Body of pancreas (tissue), 4 donors: ENCODE results near the gene SMIM9. TPM values are rescaled to one million over a fixed set of nuclear protein-coding genes. Genes with fewer than 3 reads are reported as not detected.

Experiments used
- ATAC-seq: fragments of 150-250 bp; one replicate; pipeline ENCODE4 v1.9.1; 2016
- DNase-seq, 4 donors: peaks; one replicate each; pipeline ENCODE4 v3.0.0-alpha.2; 2019
- H3K27ac ChIP-seq, 4 donors: fragments of 200-600 bp; sonication (generic); 1 replicate in 3 of 4; 2 replicates in 1 of 4; pipeline versions ENCODE4 v1.5.1 to v1.6.1; 2016 to 2019; ENCODE audit warnings: mild to moderate bottlenecking in 1 of 4, mixed read lengths in 1 of 4, moderate library complexity in 1 of 4
- H3K27me3 ChIP-seq, 2 donors: fragments of 200-600 bp; sonication (generic); one replicate each; pipeline ENCODE4 v1.6.0; 2016; ENCODE audit warnings: mild to moderate bottlenecking in 1 of 2
- H3K36me3 ChIP-seq, 2 donors: fragments of 200-600 bp; sonication (generic); replicated peaks in 1 of 2; 2 replicates each; pipeline ENCODE4 v1.5.1; 2016; ENCODE audit warnings: low read depth in 2 of 2; ENCODE audit not compliant: insufficient read depth in 1 of 2
- H3K4me1 ChIP-seq: fragments of 200-600 bp; sonication (generic); one replicate; pipeline ENCODE4 v1.6.0; 2016
- H3K4me3 ChIP-seq, 2 donors: fragments of 200-600 bp; sonication (generic); 1 replicate in 1 of 2; 2 replicates in 1 of 2; pipeline ENCODE4 v1.5.1; 2016 to 2019
- H3K9me3 ChIP-seq, 3 donors: fragments of 200-600 bp; sonication (generic); 1 replicate in 2 of 3; 2 replicates in 1 of 3; pipeline ENCODE4 v1.5.1; 2016
- CTCF ChIP-seq, 7 experiments: fragments of 450-650 bp in 4 of 7; fragments of 200-600 bp in 3 of 7; sonication (generic) in 3 of 7; IDR thresholded peaks; one replicate each; pipeline ENCODE4 v1.5.1; 2016 to 2019; ENCODE audit warnings: antibody characterized with exemption in 7 of 7
- POLR2A ChIP-seq, 3 donors: fragments of 450-650 bp; IDR thresholded peaks; one replicate each; pipeline ENCODE4 v1.6.1; 2016; ENCODE audit warnings: antibody characterized with exemption in 3 of 3, mild to moderate bottlenecking in 2 of 3
- WGBS, 2 donors: methylation state at CpG; one replicate each; pipeline ENCODE4 v1.1.5; 2017; 5-methylcytosine and 5-hydroxymethylcytosine counted together
- intact Hi-C: fragments of 100-400 bp; cut with DNase I; formaldehyde crosslinking; loops from one replicate; pipeline ENCODE4 v1.15.1; 2023
- total RNA-seq, 2 donors: library from RNA; depleted of rRNA; stranded (reverse); fragments of >200 nt; gene quantifications; one replicate each; pipeline ENCODE4 v1.1.0, GENCODE V29; 2016

Gene SMIM9
- total RNA-seq, 2 donors from 2014 or later: not detected

- WGBS, 2 donors: 52 to 63% methylated on average over 2 of the region's 2 CpGs
- Histone ChIP-seq H3K27ac (peak overlapping the region in 1 of 4 donors; percentile 77), H3K9me3 (no peaks in the 10 kb centered on the region), H3K4me1 (peaks cover 37% of the 10 kb centered on the region), H3K27me3 (no peaks in the 10 kb centered on the region), H3K36me3 (no peaks in the 10 kb centered on the region), H3K4me3 (no peak overlapping the region)
- ATAC-seq (no peak), DNase-seq (no peak)
- TF ChIP-seq CTCF (IDR thresholded peaks at IDR 0.05): no peak
- TF ChIP-seq POLR2A (IDR thresholded peaks at IDR 0.05): no peak
- intact Hi-C loops: no loop called here
These were observed 31.5 kb downstream of the SMIM9 start for GRCh38 chrX:154802947-154803346.

GRCh38 chrX:154800478-154801210 is 33.8 kb downstream of the SMIM9 start:
- ATAC-seq (no peak), DNase-seq (no peak)
- H3K9me3 ChIP-seq: no peaks in the 10 kb centered on the region
- intact Hi-C loops: no loop called here
- H3K27me3 ChIP-seq: no peaks in the 10 kb centered on the region
- no peak for TF ChIP-seq CTCF (IDR thresholded peaks at IDR 0.05)
- peak in 1 of 3 donors; percentile 22 for TF ChIP-seq POLR2A (IDR thresholded peaks at IDR 0.05)
- WGBS, 2 donors: 38 to 40% methylated on average over 8 of the region's 8 CpGs
- no peaks in the 10 kb centered on the region for H3K36me3 ChIP-seq
- peak overlapping the region in 3 of 4 donors; percentile 27 to 80 (median 58) for H3K27ac ChIP-seq
- no peak overlapping the region for H3K4me3 ChIP-seq
- peaks cover 45% of the 10 kb centered on the region for H3K4me1 ChIP-seq

- Histone ChIP-seq H3K9me3 (no peaks in the 10 kb centered on the region), H3K4me3 (no peak overlapping the region), H3K4me1 (peaks cover 47% of the 10 kb centered on the region), H3K27ac (peak overlapping the region in 3 of 4 donors; percentile 27 to 80 (median 58)), H3K27me3 (no peaks in the 10 kb centered on the region), H3K36me3 (no peaks in the 10 kb centered on the region)
- intact Hi-C loops: no loop called here
- 4 to 5% methylated on average over 4 to 8 of the region's 9 CpGs for WGBS, 2 donors
- DNase-seq (peak; percentile 71 to 80 (median 78)), ATAC-seq (peak; percentile 70)
- TF ChIP-seq POLR2A (IDR thresholded peaks at IDR 0.05) (no peak), CTCF (IDR thresholded peaks at IDR 0.05) (no peak)
These were observed 34.7 kb downstream of the SMIM9 start for GRCh38 chrX:154799556-154800348.

- peak overlapping the region in 2 of 4 donors; percentile 36 to 55 for H3K27ac ChIP-seq
- no peaks in the 10 kb centered on the region for H3K9me3 ChIP-seq
- no peak overlapping the region for H3K4me3 ChIP-seq
- 66 to 78% methylated on average over 5 to 6 of the region's 6 CpGs for WGBS, 2 donors
- no peaks in the 10 kb centered on the region for H3K27me3 ChIP-seq
- DNase-seq (no peak), ATAC-seq (no peak)
- TF ChIP-seq POLR2A (IDR thresholded peaks at IDR 0.05) (no peak), CTCF (IDR thresholded peaks at IDR 0.05) (no peak)
- no peaks in the 10 kb centered on the region for H3K36me3 ChIP-seq
- H3K4me1 ChIP-seq: peaks cover 57% of the 10 kb centered on the region
- intact Hi-C loops: no loop called here
These were observed 37.5 kb downstream of the SMIM9 start for GRCh38 chrX:154797006-154797405.
